Measurements from ENCODE around the gene IL17RA.

The IL17RA gene

GRCh38 chr22:17149076-17149815 is 64.4 kb downstream of the IL17RA start:
- in situ Hi-C loops (cut with MboI; ENCODE audit: low sequenced_read_pairs) = no loop called here

- in situ Hi-C loops (cut with MboI; ENCODE audit: low sequenced_read_pairs) = no loop called here
Observed at GRCh38 chr22:17152340-17152739, 67.5 kb downstream of the IL17RA start.

GRCh38 chr22:17152971-17153370 is 68.2 kb downstream of the IL17RA start:
- in situ Hi-C loops (cut with MboI; ENCODE audit: low sequenced_read_pairs) = no loop called here

GRCh38 chr22:17155941-17156340 is 71.1 kb downstream of the IL17RA start:
- in situ Hi-C loops (cut with MboI; ENCODE audit: low sequenced_read_pairs) = no loop called here

- in situ Hi-C loops (cut with MboI; ENCODE audit: low sequenced_read_pairs) = no loop called here
Observed at GRCh38 chr22:17157714-17158113, 72.9 kb downstream of the IL17RA start.

GRCh38 chr22:17158176-17158567 is 73.4 kb downstream of the IL17RA start:
- in situ Hi-C loops (cut with MboI; ENCODE audit: low sequenced_read_pairs) = no loop called here

- in situ Hi-C loops (cut with MboI; ENCODE audit: low sequenced_read_pairs) = no loop called here
Observed at GRCh38 chr22:17158568-17159503, 74.0 kb downstream of the IL17RA start, which contains the start of gene HDHD5. HDHD5 (minus strand) TSS chr22:17159277; CDS start chr22:17159251, 26 bp downstream.

GRCh38 chr22:17159504-17159951 is 74.7 kb downstream of the IL17RA start:
- in situ Hi-C loops (cut with MboI; ENCODE audit: low sequenced_read_pairs) = no loop called here

- in situ Hi-C loops (cut with MboI; ENCODE audit: low sequenced_read_pairs) = no loop called here
Observed at GRCh38 chr22:17161991-17162390, 77.2 kb downstream of the IL17RA start.

GRCh38 chr22:17162731-17163130 is 77.9 kb downstream of the IL17RA start:
- in situ Hi-C loops (cut with MboI; ENCODE audit: low sequenced_read_pairs) = no loop called here

GRCh38 chr22:17164392-17165024 is 79.7 kb downstream of the IL17RA start:
- in situ Hi-C loops (cut with MboI; ENCODE audit: low sequenced_read_pairs) = no loop called here
